Stimulated activated CD4-positive, alpha-beta T cell treated with anti-CD3 and anti-CD28 coated beads, Interleukin-1b, Interleukin-23, amount 100 ng/mL, for 48 hours (primary cell): ENCODE measurements around the gene POLG.

Source experiments
- DNase-seq: peaks from one replicate; pipeline ENCODE4 v3.0.0-alpha.2; 2020

The POLG gene

GRCh38 chr15:89334510-89335297 lies at the start of gene POLG:
Gene POLG (minus strand): TSS chr15:89334824. CDS start chr15:89333754, 1,070 bp downstream.
- DNase-seq: peak; percentile 99

- DNase-seq: no peak
Measured at GRCh38 chr15:89384176-89384604, 49.6 kb upstream of the POLG start.

GRCh38 chr15:89383365-89384175 lies 48.9 kb upstream of the POLG start:
- DNase-seq: no peak

DNA sequence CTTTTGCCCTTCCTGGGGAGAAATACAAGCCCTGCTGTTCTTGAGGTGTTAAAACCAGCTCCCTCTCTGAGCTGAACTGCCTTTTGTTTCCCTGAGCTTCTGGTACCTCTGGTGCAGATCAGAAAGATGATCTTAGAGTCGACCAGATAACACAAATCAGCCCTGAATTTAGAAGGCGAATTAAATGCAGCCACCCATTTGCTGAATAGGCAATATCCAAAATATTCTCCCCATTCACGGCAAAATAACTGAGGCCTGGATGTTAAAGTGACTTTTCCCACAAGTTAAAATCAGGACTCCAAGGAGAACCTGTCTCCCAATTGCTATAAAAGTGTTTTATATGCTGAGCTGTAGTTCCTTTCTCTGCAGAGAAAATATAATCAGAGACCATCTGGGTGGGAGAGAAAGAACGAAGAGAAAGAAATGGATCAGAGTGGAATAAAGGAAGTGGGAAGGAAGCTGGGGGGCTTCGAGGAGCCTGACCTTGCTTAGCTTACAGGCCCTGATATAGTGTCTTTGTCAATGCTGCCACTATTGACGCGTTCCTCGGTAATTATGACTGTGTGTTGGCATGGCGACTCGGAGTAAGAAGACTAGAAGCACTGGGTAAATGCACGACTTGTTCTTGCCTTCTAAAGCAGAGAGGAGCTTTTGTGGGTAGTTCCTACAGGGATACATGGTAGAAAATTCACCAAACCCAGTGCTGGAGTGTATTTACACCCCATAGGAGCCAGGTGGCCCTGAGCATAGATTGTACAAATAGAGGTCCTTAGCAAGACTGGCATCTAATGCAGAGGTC lies 47.5 kb upstream of the POLG start:
- no peak for DNase-seq

DNA sequence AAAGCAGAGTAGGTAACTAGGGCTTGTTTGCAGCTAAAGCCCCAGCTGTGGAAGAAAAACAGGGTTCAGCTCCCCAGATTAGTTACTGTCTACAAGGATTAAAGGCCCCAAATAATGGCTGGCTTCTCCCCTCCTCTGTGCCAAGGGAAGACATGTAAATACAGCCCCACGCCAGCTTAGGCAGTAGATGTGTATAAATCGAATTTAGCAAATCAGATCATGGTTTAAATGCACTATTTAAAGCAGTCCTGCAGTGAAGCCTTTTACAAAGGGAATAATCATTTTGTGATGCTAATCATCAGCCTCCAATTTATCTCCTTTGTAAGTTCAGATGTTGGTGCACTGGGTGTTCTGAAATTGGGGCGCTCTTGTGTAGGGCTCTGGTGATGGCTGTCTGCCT lies 46.7 kb upstream of the POLG start:
- DNase-seq: no peak

GRCh38 chr15:89379818-89380217 lies 45.2 kb upstream of the POLG start:
- no peak for DNase-seq

DNA sequence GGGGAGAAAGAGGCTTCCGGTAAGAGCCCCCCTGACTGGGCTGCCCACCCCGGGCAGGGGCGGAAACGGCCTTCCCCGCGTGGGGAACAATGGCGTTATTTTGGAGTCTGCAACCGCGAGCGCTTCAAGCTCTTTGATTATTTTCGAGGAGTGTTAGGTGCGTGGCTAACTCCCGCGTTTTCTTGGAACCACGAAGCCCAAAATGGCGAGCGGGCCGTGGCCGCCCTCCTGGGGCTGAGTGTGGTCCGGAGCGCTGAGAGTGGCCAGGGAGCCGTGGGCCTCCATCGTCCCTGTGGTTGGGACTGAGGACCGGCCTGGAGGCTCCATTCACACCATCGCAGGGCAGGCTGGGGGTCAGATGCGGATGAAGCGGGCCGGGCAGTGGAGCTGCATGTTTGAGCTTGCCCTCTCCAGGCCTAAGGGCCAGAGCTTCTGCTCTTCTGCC lies 44.6 kb upstream of the POLG start:
- no peak for DNase-seq

DNA sequence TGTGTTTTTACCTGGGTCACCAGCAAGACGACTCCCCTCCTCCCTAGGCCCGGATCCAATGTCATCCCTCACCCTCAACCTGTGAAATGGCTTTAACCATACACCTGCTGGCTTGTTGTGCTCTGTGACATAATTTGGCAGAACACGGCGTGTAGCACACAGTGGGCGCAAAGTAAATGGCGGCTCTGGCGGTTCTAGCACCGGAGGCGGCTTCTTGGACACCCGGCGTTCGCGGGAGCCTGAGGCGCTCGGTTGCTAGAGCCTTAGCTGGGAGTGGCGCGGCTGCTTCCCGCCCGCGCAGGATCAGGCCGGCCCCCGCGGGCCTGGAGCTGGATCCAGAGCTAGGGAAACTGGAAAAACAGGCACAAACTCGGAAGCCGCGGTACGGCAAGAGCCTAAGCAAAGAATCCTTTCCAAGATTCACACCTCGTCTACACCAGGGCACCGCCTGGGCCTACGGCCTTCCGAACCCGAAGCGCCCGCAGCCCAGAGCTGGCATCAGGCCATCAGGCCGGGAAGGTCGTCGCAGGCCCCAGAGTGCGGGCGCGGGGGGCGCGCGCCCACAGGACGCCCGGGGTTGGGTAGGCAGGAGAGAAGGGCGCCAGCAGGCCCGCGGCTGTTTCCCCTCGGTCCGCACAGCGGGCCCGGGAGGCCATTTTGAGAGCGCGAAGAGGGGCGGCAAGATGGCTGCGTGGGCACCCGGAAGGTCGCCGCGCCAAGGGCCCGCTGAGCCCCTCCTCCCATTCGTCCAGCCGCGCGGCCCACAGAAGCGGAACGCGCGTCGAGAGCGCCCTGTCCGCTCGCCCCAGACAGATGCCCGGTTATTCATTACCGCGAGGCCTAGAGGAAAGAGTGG lies 43.9 kb upstream of the POLG start:
- no peak for DNase-seq

DNA sequence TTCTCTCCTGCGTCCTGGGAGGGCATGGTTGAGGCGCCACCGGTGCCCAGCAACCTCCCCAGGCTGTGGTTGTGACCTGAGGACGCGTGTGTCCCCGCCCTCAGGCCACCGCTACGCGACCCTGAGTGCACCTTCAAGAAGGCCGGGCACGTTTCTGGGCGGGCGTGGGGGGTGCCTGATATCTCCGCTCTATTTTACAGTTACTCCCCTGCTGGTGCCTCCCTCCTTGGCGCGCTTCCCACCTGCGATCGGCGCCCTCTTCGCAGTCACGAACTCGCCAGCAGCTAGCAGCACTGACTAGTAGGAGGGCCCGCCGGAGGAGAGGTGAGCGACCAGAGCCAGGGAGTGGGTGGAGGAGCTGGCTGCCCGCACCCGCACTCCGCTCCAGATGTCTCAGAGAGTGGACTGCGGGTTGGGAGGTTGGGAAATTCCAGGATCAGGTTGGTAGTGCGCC lies 43.2 kb upstream of the POLG start:
- no peak for DNase-seq

- DNase-seq: no peak
Measured at GRCh38 chr15:89377024-89377841, 42.6 kb upstream of the POLG start.

DNA sequence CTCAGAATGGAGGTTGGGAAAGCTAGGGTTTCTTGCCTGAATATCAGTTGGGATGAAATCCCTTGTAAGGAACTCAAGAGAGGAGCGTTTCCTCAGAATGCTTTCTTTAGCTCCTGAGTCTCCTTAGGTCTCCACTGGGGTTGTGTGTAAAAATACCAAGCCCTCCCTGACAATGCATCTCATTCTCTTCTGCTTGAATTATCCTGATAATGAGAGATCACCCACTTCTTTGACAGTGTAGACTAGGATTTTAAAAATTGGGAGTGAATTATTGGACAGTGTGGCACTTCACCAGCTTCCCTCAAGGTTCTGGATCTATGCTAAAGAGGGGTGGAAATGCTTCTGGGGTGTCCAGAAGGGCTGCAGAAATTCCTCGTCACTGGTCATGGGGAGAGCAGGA lies 41.8 kb upstream of the POLG start:
- DNase-seq: no peak

DNA sequence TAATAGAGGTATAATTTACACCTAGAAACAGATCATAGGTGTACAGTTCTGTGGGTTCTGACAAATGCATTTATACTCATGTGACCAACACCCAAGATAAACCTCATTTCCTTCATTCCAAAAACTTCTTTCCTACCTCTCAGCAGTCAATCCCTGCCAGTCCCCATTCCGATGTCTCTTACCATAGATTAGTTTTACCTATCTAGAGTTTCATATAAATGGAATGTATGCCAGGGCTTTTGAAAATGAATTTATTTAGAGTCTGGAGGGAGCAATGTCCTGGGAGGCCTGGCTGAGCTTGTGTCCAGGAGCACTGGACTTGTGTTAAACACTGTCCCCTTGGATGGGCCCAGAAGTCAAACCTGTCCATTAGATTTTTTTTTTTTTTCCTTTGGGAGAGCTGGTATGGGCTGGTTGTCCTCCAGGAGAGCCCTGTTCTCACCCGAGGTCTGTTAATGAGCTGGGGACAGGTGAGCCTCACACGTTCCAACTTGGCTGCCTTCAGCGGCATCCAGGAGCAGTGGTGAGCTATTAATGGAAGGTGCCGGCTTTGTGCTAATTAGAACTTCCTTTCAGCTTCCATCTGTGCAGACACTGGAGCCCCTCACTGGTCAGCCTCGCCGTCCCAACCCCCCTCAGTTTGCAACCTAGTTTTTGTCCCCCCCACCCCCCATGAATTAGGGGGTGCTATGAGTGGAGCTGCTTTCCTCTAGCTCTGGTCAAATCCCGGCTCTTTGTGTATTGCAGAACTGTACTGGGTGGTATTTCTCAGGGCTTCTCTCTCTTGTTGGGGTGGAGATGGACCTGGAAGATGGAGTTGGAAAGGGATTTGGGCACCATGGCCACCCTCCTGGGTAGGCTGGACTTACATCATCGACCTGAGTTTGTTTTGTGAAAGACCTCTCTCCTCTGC lies 40.7 kb upstream of the POLG start:
- no peak for DNase-seq

DNA sequence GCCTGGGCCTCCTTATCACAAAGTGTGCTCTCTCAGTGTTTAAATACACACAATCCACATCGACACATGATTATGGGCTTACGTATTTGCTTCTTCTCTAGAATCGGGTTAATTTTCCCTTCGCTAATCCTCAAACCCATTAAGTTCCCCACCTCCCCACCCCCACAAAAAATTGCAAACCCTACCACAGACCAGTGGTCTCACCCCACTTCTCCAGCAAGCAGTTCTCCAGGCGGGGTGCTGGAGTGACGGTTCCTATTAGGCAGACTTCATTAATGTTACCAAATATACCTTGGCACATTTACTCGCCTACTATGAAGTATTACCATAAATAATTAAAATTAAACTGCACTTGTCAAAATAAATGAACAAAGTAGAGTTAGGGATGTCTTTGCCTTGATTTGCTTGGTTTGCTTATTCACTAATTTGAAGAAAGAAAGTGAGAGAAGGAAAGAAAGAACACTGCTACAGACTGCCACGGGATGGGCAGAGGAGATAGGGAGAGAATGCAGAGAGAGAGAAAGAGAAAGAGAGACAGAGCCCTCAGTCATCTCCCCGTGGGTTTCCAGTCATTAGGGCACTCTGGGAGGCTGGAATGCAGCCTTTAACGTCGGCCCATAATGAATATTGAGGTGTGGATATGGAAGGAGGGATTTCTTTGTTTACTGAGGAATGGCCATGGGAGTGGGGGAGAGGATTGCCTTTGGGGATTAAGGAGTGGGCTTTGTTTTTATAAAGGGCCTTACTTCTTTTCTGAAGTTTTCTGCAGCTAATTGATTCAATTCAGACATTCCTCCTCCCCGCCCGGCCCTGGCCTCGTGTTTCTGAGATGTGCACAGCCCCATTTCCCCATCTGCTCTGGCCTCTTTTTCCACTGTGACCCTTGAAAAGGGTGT lies 39.7 kb upstream of the POLG start:
- no peak for DNase-seq

- DNase-seq: no peak
Measured at GRCh38 chr15:89372069-89372935, 37.7 kb upstream of the POLG start.

- DNase-seq: no peak
Measured at GRCh38 chr15:89371228-89372044, 36.8 kb upstream of the POLG start.

DNA sequence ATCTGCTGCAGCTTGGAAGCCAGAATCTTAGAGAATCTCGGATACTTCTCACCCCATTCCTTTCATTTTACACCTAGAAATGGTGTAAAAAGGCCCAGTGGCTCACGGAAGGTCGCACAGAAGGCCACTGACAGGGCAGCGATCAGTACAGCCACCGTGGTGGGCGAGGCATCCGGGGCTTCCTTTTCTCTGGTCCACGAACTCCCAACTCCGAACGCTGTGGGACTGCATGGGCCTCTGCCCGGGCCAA lies 36.3 kb upstream of the POLG start:
- DNase-seq: no peak
